A549 treated with RU486 at 1 μM for 4 hours (cell line): Measurements from ENCODE around the gene RRM2. TPM values are rescaled to one million over a fixed set of nuclear protein-coding genes. Genes with fewer than 3 reads are reported as not detected.

ENCODE experiments used
- total RNA-seq: library from RNA; stranded (reverse); fragments of 200-300 nt; extraction: Qiagen RNA extraction; gene quantifications from 5 replicates; pipeline ENCODE4 v1.2.3, GENCODE V29; 2022; ENCODE audit warnings: low read depth

The RRM2 gene
- total RNA-seq, result 185 to 280 TPM (median 213 TPM) in 5 replicates

GRCh38 chr2:10122500-10123280 is at the start of gene RRM2:
Gene RRM2, plus strand, starts transcription at chr2:10122739. Its CDS starts 60 bp downstream, at chr2:10122799.

GRCh38 chr2:10079870-10080535 is 42.5 kb upstream of the RRM2 start, which contains the start of gene CYS1:
Gene CYS1, minus strand, starts transcription at chr2:10080411. Its CDS starts 188 bp downstream, at chr2:10080223.

Other genes starting within 250 kb of the RRM2 start
- 0.73 to 2.7 TPM (median 1.2 TPM) in 5 replicates for gene GRHL1, start 171.0 kb upstream of the RRM2 start, total RNA-seq
- gene KLF11, start 79.2 kb upstream of the RRM2 start, total RNA-seq, result 3.2 to 6.7 TPM (median 5.4 TPM) in 5 replicates
- 0.90 to 1.6 TPM (median 1.4 TPM) in 5 replicates for gene CYS1, start 42.3 kb upstream of the RRM2 start, total RNA-seq
- gene HPCAL1, start 180.2 kb downstream of the RRM2 start, total RNA-seq, result 85.7 to 141 TPM (median 121 TPM) in 5 replicates